ENCODE data around the gene NAA16. TPM values are rescaled to one million over a fixed set of nuclear protein-coding genes. Genes with fewer than 3 reads are reported as not detected.

Gene NAA16
- total and polyA plus RNA-seq, 9 of the 15 experiments (the other 6 are each of a cell fraction or from before 2014, with no cell fraction given) = 3.7 to 18.2 (median 12.0) TPM

GRCh38 chr13:41384749-41385503, 73.9 kb downstream of the NAA16 start (continued):
- TF ChIP-seq PYGO2 (tag; IDR thresholded peaks at IDR 0.05) (no peak), NFYB (IDR thresholded peaks at IDR 0.05; ENCODE audit: extremely low read depth, insufficient read length) (no peak), CBX3 (IDR thresholded peaks at IDR 0.05; ENCODE audit: borderline replicate concordance in 1 of 2, low read length in 2 of 2) (no peak), ZNF3 (CRISPR knock-in tag; IDR thresholded peaks at IDR 0.05) (no peak), FUS (optimal IDR thresholded peaks at IDR 0.05; ENCODE audit: low read depth, low read length) (no peak), NUFIP1 (IDR thresholded peaks at IDR 0.05; ENCODE audit: partially characterized antibody) (no peak), ZNF57 (CRISPR knock-in tag; IDR thresholded peaks at IDR 0.05) (no peak), JUND (IDR thresholded peaks at IDR 0.05; ENCODE audit: borderline replicate concordance, low read depth, low read length) (no peak), JUND (tag; IDR thresholded peaks at IDR 0.05; ENCODE audit: borderline replicate concordance, low read depth, low read length) (no peak), TBP (optimal IDR thresholded peaks at IDR 0.05; ENCODE audit: low read depth, low read length) (no peak), BRD4 (IDR thresholded peaks at IDR 0.05) (no peak)

GRCh38 chr13:41386211-41386610, 75.1 kb downstream of the NAA16 start:
- no peaks in the 10 kb centered on the region; the same call in 1 of the 2 replicates for H4K20me1 ChIP-seq (replicated peaks; ENCODE audit: control insufficient read depth, insufficient read depth, low read length)
- H3K4me3 ChIP-seq = no peak overlapping the region
- no TSS peak for BruUV-seq (replicated peaks)
- no peaks in the 10 kb centered on the region for H3K9me3 ChIP-seq (replicated peaks; ENCODE audit: control insufficient read depth, insufficient read depth, low read depth, low read length)
- intact Hi-C loops (cut with micrococcal nuclease) (no loop called here), in situ Hi-C loops (cut with MboI) (no loop called here)
- ATAC-seq (0 out of 3 replicates have a peak, but pooled peaks have one; percentile 37), DNase-seq (ENCODE audit: extremely low read depth in 1 of 4, low spot score in 3 of 4) (no peak), FAIRE-seq (no peak)
- peaks cover 0 to 3% of the 10 kb centered on the region in 2 experiments; a peak in 1 of 5 replicates for H3K27me3 ChIP-seq (ENCODE audit: control insufficient read depth in 2 of 2, insufficient read depth in 2 of 2, low read length in 2 of 2)
- WGBS (ENCODE audit: insufficient coverage, low coverage, missing lambda C conversion rate) = 10% methylated on average over 6 of the region's 6 CpGs
- ChIA-PET CTCF (ENCODE audit: low intra/inter-chr PET ratio) (no interaction called here), POLR2A (no interaction called here)
- no peak overlapping the region for H3K4me2 ChIP-seq (ENCODE audit: insufficient read depth, low read length)
- H3K4me1 ChIP-seq (replicated peaks in 1 of 2; ENCODE audit: control insufficient read depth in 2 of 2, insufficient read depth in 2 of 2, low read length in 2 of 2) = no peaks in the 10 kb centered on the region
- no peak overlapping the region for H3K9ac ChIP-seq (ENCODE audit: insufficient read depth in 1 of 2, low read depth in 2 of 2, low read length in 2 of 2)
- no peak overlapping the region for H2AFZ ChIP-seq (ENCODE audit: low read depth, low read length)
- no peaks in the 10 kb centered on the region for H3K9me1 ChIP-seq (ENCODE audit: control insufficient read depth, insufficient read depth, low read length)
- no peaks in the 10 kb centered on the region for H3K36me3 ChIP-seq (ENCODE audit: control insufficient read depth, insufficient read depth, low read length)
- no peaks in the 10 kb centered on the region for H3K79me2 ChIP-seq (ENCODE audit: control insufficient read depth, insufficient read depth, low read length)
- no peak overlapping the region for H3K27ac ChIP-seq (ENCODE audit: extremely low read depth, low read depth, low read length)
- TF ChIP-seq ZNF121 (CRISPR knock-in tag; conservative IDR thresholded peaks at IDR 0.05) = no peak
- TF ChIP-seq ZNF445 (CRISPR knock-in tag; IDR thresholded peaks at IDR 0.05; ENCODE audit: low read depth) = no peak
- no peak for TF ChIP-seq SRSF9 (IDR thresholded peaks at IDR 0.05; ENCODE audit: borderline replicate concordance, low read depth, low read length)
- TF ChIP-seq USF1 (CRISPR knock-in tag; IDR thresholded peaks at IDR 0.05) = peak; percentile 46; the same call in 1 of the 2 replicates
- no peak for TF ChIP-seq SIN3A (IDR thresholded peaks at IDR 0.05; ENCODE audit: borderline replicate concordance in 2 of 2, control insufficient read depth in 1 of 2, low read depth in 2 of 2, low read length in 2 of 2)
- TF ChIP-seq YY1 (IDR thresholded peaks at IDR 0.05; ENCODE audit: borderline replicate concordance in 1 of 3, control insufficient read depth in 1 of 3, extremely low read depth in 1 of 3, insufficient read depth in 3 of 3, insufficient read length in 1 of 3, insufficient replicate concordance in 2 of 3, low read depth in 1 of 3, low read length in 2 of 3) = no peak
- TF ChIP-seq, protein P1, sequence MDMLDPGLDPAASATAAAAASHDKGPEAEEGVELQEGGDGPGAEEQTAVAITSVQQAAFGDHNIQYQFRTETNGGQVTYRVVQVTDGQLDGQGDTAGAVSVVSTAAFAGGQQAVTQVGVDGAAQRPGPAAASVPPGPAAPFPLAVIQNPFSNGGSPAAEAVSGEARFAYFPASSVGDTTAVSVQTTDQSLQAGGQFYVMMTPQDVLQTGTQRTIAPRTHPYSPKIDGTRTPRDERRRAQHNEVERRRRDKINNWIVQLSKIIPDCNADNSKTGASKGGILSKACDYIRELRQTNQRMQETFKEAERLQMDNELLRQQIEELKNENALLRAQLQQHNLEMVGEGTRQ (CRISPR knock-in tag; IDR thresholded peaks at IDR 0.05) = peak; percentile 19; the same call in 1 of the 2 replicates
